SK-N-SH (cell line): ENCODE data around the gene P2RX3. TPM values are rescaled to one million over a fixed set of nuclear protein-coding genes. Genes with fewer than 3 reads are reported as not detected.

Experiments used
- ELF1 ChIP-seq: IDR thresholded peaks from 2 replicates; pipeline ENCODE4 v1.4.0; 2012
- GATA2 ChIP-seq: sonication (generic); formaldehyde crosslinking; IDR thresholded peaks from 2 replicates; pipeline ENCODE4 v1.5.0; 2020; ENCODE audit warnings: mild to moderate bottlenecking, missing genetic modification reagents
- MXI1 ChIP-seq: IDR thresholded peaks from 2 replicates; pipeline ENCODE4 v1.6.1; 2012; ENCODE audit warnings: mild to moderate bottlenecking, low read depth, low read length, improper control_type of control experiment
- SIN3A ChIP-seq: IDR thresholded peaks from 2 replicates; pipeline ENCODE4 v1.6.1; 2012; ENCODE audit warnings: low read depth, mild to moderate bottlenecking, low read length, moderate library complexity, borderline replicate concordance
- TAF1 ChIP-seq: IDR thresholded peaks from 2 replicates; pipeline ENCODE4 v1.6.1; 2012; ENCODE audit warnings: low read depth, mild to moderate bottlenecking, low read length, moderate library complexity, borderline replicate concordance
- TCF12 ChIP-seq: IDR thresholded peaks from 2 replicates; pipeline ENCODE4 v1.4.0; 2012
- TEAD4 ChIP-seq: IDR thresholded peaks from 2 replicates; pipeline ENCODE4 v1.4.0; 2012; ENCODE audit warnings: mild to moderate bottlenecking, borderline replicate concordance; ENCODE audit not compliant: insufficient read depth
- YY1 ChIP-seq: IDR thresholded peaks from 2 replicates; pipeline ENCODE4 v1.4.0; 2012; ENCODE audit warnings: low read depth, mild to moderate bottlenecking
- polyA plus RNA-seq, 3 experiments: library from polyadenylated mRNA; depleted of rRNA; stranded (reverse); fragments of >200 nt; gene quantifications; 2 replicates each; pipeline ENCODE4 v1.2.3, GENCODE V29; 2012
- TF ChIP-seq, protein P1 (sequence below): fragments of 150-350 bp; IDR thresholded peaks from 2 replicates; pipeline ENCODE4 v1.6.1; 2016; ENCODE audit warnings: mild to moderate bottlenecking, low read depth, low read length
- TF ChIP-seq, protein P2 (sequence below): IDR thresholded peaks from 2 replicates; pipeline ENCODE4 v1.4.0; 2012; ENCODE audit warnings: low read depth, borderline replicate concordance
- TF ChIP-seq, protein P3 (sequence below): IDR thresholded peaks from 2 replicates; pipeline ENCODE4 v1.6.1; 2012; ENCODE audit warnings: mild to moderate bottlenecking, low read depth, low read length, moderate library complexity
- TF ChIP-seq, protein P4 (sequence below): IDR thresholded peaks from 2 replicates; pipeline ENCODE4; 2012
- TF ChIP-seq, protein P5 (sequence below): IDR thresholded peaks from 2 replicates; pipeline ENCODE4 v1.4.0; 2012; ENCODE audit warnings: low read depth, borderline replicate concordance

P2RX3 gene
- polyA plus RNA-seq, 1 of the 3 experiments (the other 2 are of a cell fraction) = not detected

DNA sequence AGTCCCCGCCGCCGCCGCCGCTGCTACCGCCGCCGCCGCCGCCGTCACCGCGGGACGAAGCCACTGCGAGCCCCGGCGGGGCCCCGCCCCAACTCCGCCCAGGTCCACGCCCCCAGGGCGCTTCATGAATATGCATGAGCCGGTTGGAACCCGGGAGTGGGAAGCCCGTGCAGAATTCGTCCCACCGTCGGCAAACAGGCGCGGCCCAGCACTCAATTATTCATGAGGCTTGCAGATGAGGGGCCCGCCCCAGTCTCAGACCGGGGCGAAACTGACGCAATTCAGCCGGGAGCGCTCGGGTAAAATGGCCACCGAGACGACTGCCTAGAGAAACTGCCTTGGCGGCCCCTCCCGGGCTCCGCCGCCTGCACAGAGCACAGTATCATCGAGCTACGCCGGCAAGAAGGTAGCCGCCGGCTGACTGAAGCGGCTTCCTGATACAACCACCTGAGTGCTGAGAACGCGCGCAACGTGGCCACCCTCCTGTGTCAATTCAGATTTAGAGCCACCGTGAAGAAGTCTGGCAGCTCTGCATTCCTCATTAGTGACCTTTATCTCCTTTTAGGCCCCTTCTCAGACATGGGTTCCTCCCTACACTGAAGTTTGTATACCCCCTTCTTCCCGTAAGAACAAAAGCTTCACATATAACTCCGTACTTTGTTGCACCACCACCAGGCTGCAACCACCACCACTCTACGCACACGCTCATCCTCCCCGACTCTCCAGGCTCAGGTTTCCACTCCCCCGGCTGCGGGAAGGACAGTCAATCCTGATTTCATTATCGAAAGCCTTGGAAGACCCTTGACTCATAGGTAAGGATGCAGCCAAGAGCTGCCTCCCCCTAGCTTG is 13.0 kb upstream of the P2RX3 start, which contains the start of gene TNKS1BP1 (continued):
- TF ChIP-seq, protein P1, sequence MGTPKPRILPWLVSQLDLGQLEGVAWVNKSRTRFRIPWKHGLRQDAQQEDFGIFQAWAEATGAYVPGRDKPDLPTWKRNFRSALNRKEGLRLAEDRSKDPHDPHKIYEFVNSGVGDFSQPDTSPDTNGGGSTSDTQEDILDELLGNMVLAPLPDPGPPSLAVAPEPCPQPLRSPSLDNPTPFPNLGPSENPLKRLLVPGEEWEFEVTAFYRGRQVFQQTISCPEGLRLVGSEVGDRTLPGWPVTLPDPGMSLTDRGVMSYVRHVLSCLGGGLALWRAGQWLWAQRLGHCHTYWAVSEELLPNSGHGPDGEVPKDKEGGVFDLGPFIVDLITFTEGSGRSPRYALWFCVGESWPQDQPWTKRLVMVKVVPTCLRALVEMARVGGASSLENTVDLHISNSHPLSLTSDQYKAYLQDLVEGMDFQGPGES = no peak
- TF ChIP-seq TCF12 (no peak), MXI1 (peak; percentile 55; the same call in 1 of the 2 replicates), TEAD4 (no peak), YY1 (peak; percentile 76; the same call in 1 of the 2 replicates), SIN3A (peak; percentile 64; the same call in 1 of the 2 replicates), TAF1 (peak; percentile 71; the same call in 1 of the 2 replicates), GATA2 (CRISPR knock-in tag) (no peak), ELF1 (no peak; the same call in 1 of the 2 replicates)
- TF ChIP-seq, protein P2, sequence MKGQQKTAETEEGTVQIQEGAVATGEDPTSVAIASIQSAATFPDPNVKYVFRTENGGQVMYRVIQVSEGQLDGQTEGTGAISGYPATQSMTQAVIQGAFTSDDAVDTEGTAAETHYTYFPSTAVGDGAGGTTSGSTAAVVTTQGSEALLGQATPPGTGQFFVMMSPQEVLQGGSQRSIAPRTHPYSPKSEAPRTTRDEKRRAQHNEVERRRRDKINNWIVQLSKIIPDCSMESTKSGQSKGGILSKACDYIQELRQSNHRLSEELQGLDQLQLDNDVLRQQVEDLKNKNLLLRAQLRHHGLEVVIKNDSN = no peak
- TF ChIP-seq, protein P3, sequence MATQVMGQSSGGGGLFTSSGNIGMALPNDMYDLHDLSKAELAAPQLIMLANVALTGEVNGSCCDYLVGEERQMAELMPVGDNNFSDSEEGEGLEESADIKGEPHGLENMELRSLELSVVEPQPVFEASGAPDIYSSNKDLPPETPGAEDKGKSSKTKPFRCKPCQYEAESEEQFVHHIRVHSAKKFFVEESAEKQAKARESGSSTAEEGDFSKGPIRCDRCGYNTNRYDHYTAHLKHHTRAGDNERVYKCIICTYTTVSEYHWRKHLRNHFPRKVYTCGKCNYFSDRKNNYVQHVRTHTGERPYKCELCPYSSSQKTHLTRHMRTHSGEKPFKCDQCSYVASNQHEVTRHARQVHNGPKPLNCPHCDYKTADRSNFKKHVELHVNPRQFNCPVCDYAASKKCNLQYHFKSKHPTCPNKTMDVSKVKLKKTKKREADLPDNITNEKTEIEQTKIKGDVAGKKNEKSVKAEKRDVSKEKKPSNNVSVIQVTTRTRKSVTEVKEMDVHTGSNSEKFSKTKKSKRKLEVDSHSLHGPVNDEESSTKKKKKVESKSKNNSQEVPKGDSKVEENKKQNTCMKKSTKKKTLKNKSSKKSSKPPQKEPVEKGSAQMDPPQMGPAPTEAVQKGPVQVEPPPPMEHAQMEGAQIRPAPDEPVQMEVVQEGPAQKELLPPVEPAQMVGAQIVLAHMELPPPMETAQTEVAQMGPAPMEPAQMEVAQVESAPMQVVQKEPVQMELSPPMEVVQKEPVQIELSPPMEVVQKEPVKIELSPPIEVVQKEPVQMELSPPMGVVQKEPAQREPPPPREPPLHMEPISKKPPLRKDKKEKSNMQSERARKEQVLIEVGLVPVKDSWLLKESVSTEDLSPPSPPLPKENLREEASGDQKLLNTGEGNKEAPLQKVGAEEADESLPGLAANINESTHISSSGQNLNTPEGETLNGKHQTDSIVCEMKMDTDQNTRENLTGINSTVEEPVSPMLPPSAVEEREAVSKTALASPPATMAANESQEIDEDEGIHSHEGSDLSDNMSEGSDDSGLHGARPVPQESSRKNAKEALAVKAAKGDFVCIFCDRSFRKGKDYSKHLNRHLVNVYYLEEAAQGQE = no peak
- TF ChIP-seq, protein P4, sequence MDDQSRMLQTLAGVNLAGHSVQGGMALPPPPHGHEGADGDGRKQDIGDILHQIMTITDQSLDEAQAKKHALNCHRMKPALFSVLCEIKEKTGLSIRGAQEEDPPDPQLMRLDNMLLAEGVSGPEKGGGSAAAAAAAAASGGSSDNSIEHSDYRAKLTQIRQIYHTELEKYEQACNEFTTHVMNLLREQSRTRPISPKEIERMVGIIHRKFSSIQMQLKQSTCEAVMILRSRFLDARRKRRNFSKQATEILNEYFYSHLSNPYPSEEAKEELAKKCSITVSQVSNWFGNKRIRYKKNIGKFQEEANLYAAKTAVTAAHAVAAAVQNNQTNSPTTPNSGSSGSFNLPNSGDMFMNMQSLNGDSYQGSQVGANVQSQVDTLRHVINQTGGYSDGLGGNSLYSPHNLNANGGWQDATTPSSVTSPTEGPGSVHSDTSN = no peak
- TF ChIP-seq, protein P5, sequence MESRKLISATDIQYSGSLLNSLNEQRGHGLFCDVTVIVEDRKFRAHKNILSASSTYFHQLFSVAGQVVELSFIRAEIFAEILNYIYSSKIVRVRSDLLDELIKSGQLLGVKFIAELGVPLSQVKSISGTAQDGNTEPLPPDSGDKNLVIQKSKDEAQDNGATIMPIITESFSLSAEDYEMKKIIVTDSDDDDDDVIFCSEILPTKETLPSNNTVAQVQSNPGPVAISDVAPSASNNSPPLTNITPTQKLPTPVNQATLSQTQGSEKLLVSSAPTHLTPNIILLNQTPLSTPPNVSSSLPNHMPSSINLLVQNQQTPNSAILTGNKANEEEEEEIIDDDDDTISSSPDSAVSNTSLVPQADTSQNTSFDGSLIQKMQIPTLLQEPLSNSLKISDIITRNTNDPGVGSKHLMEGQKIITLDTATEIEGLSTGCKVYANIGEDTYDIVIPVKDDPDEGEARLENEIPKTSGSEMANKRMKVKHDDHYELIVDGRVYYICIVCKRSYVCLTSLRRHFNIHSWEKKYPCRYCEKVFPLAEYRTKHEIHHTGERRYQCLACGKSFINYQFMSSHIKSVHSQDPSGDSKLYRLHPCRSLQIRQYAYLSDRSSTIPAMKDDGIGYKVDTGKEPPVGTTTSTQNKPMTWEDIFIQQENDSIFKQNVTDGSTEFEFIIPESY = 0 out of 2 replicates have a peak, but pooled peaks have one; percentile 6
